ENCODE results near the gene MFSD6. TPM values are rescaled to one million over a fixed set of nuclear protein-coding genes. Genes with fewer than 3 reads are reported as not detected.

Gene MFSD6
- total and polyA plus RNA-seq, 2 donors from 2014 or later, result 12.3 to 33.9 TPM

DNA sequence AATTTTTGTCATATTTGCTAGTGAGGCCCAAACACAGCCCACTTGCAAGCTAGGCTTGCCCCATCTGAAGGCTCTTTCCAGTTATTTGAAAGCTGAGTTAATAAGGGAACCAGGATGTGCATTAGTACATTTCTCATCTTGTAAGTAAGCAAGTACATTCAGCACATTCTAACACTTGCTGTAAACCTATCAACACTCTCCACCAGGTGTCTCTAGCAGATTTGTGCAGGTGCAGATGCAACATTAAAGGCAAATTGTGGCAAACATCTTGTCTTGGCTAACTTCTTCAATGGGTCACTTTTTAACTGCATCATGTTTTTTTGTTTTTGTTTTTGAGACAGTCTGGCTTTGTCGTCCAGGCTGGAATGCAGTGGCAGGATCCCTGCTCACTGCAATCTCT lies 25.3 kb upstream of the MFSD6 start:
- Histone ChIP-seq H3K4me1 (ENCODE audit: control insufficient read depth in 2 of 3, insufficient read depth in 2 of 3, low read depth in 1 of 3, low read length in 3 of 3) (no peaks in the 10 kb centered on the region), H3K4me3 (ENCODE audit: low read length in 3 of 3) (no peak overlapping the region), H3K27me3 (ENCODE audit: control insufficient read depth, insufficient read depth, low read length) (no peaks in the 10 kb centered on the region), H3K9me3 (ENCODE audit: control insufficient read depth in 2 of 3, insufficient read depth in 1 of 3, low read length in 3 of 3) (no peaks in the 10 kb centered on the region), H3K9ac (ENCODE audit: low read length in 3 of 3) (no peak overlapping the region), H3K36me3 (ENCODE audit: control insufficient read depth in 2 of 3, insufficient read depth in 3 of 3, low read length in 3 of 3) (no peaks in the 10 kb centered on the region), H3K27ac (ENCODE audit: low read depth in 2 of 2, low read length in 2 of 2) (no peak overlapping the region)
- TF ChIP-seq, protein P1, sequence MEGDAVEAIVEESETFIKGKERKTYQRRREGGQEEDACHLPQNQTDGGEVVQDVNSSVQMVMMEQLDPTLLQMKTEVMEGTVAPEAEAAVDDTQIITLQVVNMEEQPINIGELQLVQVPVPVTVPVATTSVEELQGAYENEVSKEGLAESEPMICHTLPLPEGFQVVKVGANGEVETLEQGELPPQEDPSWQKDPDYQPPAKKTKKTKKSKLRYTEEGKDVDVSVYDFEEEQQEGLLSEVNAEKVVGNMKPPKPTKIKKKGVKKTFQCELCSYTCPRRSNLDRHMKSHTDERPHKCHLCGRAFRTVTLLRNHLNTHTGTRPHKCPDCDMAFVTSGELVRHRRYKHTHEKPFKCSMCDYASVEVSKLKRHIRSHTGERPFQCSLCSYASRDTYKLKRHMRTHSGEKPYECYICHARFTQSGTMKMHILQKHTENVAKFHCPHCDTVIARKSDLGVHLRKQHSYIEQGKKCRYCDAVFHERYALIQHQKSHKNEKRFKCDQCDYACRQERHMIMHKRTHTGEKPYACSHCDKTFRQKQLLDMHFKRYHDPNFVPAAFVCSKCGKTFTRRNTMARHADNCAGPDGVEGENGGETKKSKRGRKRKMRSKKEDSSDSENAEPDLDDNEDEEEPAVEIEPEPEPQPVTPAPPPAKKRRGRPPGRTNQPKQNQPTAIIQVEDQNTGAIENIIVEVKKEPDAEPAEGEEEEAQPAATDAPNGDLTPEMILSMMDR (IDR thresholded peaks at IDR 0.05; ENCODE audit: borderline replicate concordance, extremely low read depth, insufficient read depth), result peak; percentile 54
- intact Hi-C loops (cut with DNase I), result no loop called here
- FAIRE-seq, result no peak
- DNase-seq, result peak in 3 of 5 donors; percentile 37 to 77 (median 75)

DNA sequence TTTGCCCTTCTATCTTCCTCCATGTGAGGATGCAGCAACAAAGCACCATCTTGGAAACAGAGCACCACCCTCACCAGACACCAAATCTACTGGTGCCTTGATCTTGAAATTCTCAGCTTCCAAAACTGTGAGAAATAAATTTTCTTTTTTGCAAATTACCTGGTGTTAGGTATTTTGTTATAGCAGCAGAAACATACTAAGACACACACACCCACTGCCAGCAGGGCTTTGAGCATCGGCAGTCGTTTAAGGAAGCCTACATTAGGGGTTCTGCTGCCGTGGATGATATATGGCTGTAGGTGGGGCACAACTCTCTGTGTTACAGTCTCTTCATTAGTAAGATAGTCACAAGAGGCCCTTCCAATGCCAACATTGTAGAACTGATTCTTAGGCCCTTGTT lies 20.7 kb upstream of the MFSD6 start:
- FAIRE-seq, result no peak
- intact Hi-C loops (cut with DNase I), result no loop called here

DNA sequence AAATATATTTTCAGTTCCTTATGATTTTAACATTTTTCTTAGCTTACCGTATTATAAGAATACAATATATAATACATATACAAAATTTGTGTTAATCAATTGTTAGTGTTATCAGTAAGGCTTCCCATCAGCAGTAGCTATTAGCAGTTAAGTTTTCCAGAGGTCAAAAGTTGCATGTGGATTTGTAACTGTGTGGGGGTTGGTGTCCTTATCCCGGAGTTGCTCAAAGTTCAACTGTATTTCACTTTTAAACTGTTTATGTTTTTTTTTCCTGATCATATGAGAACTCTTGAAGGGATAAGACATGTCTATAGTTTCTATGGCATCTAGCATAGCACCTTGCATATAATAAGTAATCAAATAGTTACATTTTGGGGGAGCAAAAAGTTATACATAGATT lies 11.9 kb upstream of the MFSD6 start:
- Histone ChIP-seq H3K27me3 (ENCODE audit: control insufficient read depth, insufficient read depth, low read length) (no peaks in the 10 kb centered on the region), H3K36me3 (ENCODE audit: control insufficient read depth in 2 of 3, insufficient read depth in 3 of 3, low read length in 3 of 3) (no peaks in the 10 kb centered on the region), H3K27ac (ENCODE audit: low read depth in 2 of 2, low read length in 2 of 2) (no peak overlapping the region), H3K9me3 (ENCODE audit: control insufficient read depth in 2 of 3, insufficient read depth in 1 of 3, low read length in 3 of 3) (no peaks in the 10 kb centered on the region), H3K4me1 (ENCODE audit: control insufficient read depth in 2 of 3, insufficient read depth in 2 of 3, low read depth in 1 of 3, low read length in 3 of 3) (no peaks in the 10 kb centered on the region), H3K9ac (ENCODE audit: low read length in 3 of 3) (no peak overlapping the region), H3K4me3 (ENCODE audit: low read length in 3 of 3) (no peak overlapping the region)
- intact Hi-C loops (cut with DNase I), result no loop called here
- DNase-seq, result no peak
- TF ChIP-seq, protein P1 (IDR thresholded peaks at IDR 0.05; ENCODE audit: borderline replicate concordance, extremely low read depth, insufficient read depth), result no peak
- no peak for FAIRE-seq

More for the DNA sequence above, 20.7 kb upstream of the MFSD6 start:
- Histone ChIP-seq H3K9ac (ENCODE audit: low read length in 3 of 3) (no peak overlapping the region), H3K27me3 (ENCODE audit: control insufficient read depth, insufficient read depth, low read length) (no peaks in the 10 kb centered on the region), H3K4me1 (ENCODE audit: control insufficient read depth in 2 of 3, insufficient read depth in 2 of 3, low read depth in 1 of 3, low read length in 3 of 3) (no peaks in the 10 kb centered on the region), H3K36me3 (ENCODE audit: control insufficient read depth in 2 of 3, insufficient read depth in 3 of 3, low read length in 3 of 3) (no peaks in the 10 kb centered on the region), H3K27ac (ENCODE audit: low read depth in 2 of 2, low read length in 2 of 2) (no peak overlapping the region), H3K9me3 (ENCODE audit: control insufficient read depth in 2 of 3, insufficient read depth in 1 of 3, low read length in 3 of 3) (no peaks in the 10 kb centered on the region), H3K4me3 (ENCODE audit: low read length in 3 of 3) (no peak overlapping the region)
- DNase-seq, result no peak
- TF ChIP-seq, protein P1 (IDR thresholded peaks at IDR 0.05; ENCODE audit: borderline replicate concordance, extremely low read depth, insufficient read depth), result no peak

DNA sequence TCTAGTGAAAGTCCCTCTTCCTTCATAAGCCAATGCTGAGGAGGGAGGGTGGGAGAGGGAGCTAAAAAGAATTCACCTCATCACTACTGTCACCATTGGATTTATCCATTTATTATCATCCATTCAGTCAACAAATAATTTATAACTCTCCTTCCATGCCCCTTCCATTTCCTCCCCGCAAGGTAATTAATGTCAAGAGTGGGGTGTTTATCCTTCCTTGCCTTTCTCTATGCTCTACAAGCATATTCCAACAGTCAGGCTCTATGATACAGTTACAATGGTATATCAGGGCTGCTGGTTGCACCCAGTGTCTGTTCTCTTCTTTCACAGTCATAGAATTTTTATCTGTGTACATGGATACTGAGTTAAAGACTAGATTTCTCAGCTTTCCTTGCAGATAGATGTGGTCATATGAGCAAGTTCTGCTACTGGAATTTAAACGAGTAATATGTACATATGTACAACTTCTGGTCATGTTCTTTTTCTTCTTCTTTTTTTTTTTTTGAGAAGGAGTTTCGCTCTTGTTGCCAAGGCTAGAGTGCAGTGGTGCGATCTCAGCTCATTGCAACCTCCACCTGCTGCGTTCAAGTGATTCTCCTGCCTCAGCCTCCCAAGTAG lies 5.1 kb upstream of the MFSD6 start:
- no peaks in the 10 kb centered on the region for H3K4me1 ChIP-seq (ENCODE audit: control insufficient read depth in 2 of 3, insufficient read depth in 2 of 3, low read depth in 1 of 3, low read length in 3 of 3)
- H3K4me3 ChIP-seq (ENCODE audit: low read length in 3 of 3), result no peak overlapping the region
- H3K27ac ChIP-seq (ENCODE audit: low read depth in 2 of 2, low read length in 2 of 2), result no peak overlapping the region
- DNase-seq (no peak), FAIRE-seq (no peak)
- H3K9ac ChIP-seq (ENCODE audit: low read length in 3 of 3), result no peak overlapping the region
- H3K27me3 ChIP-seq (ENCODE audit: control insufficient read depth, insufficient read depth, low read length), result no peaks in the 10 kb centered on the region
- no peaks in the 10 kb centered on the region for H3K36me3 ChIP-seq (ENCODE audit: control insufficient read depth in 2 of 3, insufficient read depth in 3 of 3, low read length in 3 of 3)
- H3K9me3 ChIP-seq (ENCODE audit: control insufficient read depth in 2 of 3, insufficient read depth in 1 of 3, low read length in 3 of 3), result no peaks in the 10 kb centered on the region
- TF ChIP-seq, protein P1 (IDR thresholded peaks at IDR 0.05; ENCODE audit: borderline replicate concordance, extremely low read depth, insufficient read depth), result no peak
- intact Hi-C loops (cut with DNase I), result no loop called here
